HL-60 (cell line): ENCODE data around the gene COX14.

Source experiments
- DNase-seq, 2 experiments: peaks; one replicate each; pipeline ENCODE4 v3.0.0-alpha.2; 2010 to 2020; ENCODE audit warnings: low read depth in 1 of 2, low spot score in 1 of 2
- H3K27ac ChIP-seq: fragments of 250-450 bp; sonication (Bioruptor Pico); replicated peaks from 2 replicates; pipeline ENCODE4 v1.5.1; 2020; ENCODE audit warnings: mild to moderate bottlenecking, moderate library complexity
- H3K27me3 ChIP-seq: fragments of 250-450 bp; sonication (Bioruptor Pico); 2 replicates; pipeline ENCODE4 v1.5.1; 2021; ENCODE audit warnings: mild to moderate bottlenecking, moderate library complexity; ENCODE audit not compliant: insufficient read depth, poor library complexity, severe bottlenecking
- H3K4me3 ChIP-seq: replicated peaks from 2 replicates; pipeline ENCODE4 v1.5.1; 2011; ENCODE audit warnings: mild to moderate bottlenecking, control low read depth, low read length; ENCODE audit not compliant: insufficient read depth
- GABPA ChIP-seq: IDR thresholded peaks from 2 replicates; pipeline ENCODE4 v1.6.1; 2012; ENCODE audit warnings: low read depth
- POLR2AphosphoS5 ChIP-seq: IDR thresholded peaks from 2 replicates; pipeline ENCODE4 v1.6.1; 2012; ENCODE audit warnings: low read depth
- REST ChIP-seq: IDR thresholded peaks from 2 replicates; pipeline ENCODE4 v1.6.1; 2012; ENCODE audit warnings: low read depth; ENCODE audit not compliant: insufficient replicate concordance
- SPI1 ChIP-seq: IDR thresholded peaks from 2 replicates; pipeline ENCODE4 v1.6.1; 2012; ENCODE audit warnings: low read depth, mild to moderate bottlenecking, borderline replicate concordance
- long read RNA-seq: library from polyadenylated mRNA; unstranded; transcript quantifications from one replicate; pipeline ENCODE4 v2.0.0, GENCODE V29; 2020
- TF ChIP-seq, protein P1 (sequence below): IDR thresholded peaks from one replicate; pipeline ENCODE4 v1.5.1; 2011; ENCODE audit warnings: low read length, control low read depth, inconsistent platforms; ENCODE audit not compliant: insufficient read depth

COX14 gene
- long read RNA-seq, transcript COX14-203 (2 exons, 739 nt): major isoform, 11 of 13 reads
- long read RNA-seq, partial matches to known transcripts: 0 of 13 reads
- long read RNA-seq, other reads (novel, unspliced or antisense): 1 of 13 reads

GRCh38 chr12:50111693-50112455, at the start of gene COX14:
Gene COX14, plus strand, starts transcription at chr12:50112236. Its CDS starts 7,808 bp downstream, at chr12:50120044.
- DNase-seq: peak; percentile 98 to 99
- no peaks in the 10 kb centered on the region for H3K27me3 ChIP-seq
- H3K4me3 ChIP-seq: peak within 1 kb of the TSS; percentile 88
- TF ChIP-seq SPI1 (peak; percentile 84; the same call in 1 of the 2 replicates), GABPA (peak; percentile 84), REST (peak; percentile 68), POLR2AphosphoS5 (peak; percentile 96)
- TF ChIP-seq, protein P1, sequence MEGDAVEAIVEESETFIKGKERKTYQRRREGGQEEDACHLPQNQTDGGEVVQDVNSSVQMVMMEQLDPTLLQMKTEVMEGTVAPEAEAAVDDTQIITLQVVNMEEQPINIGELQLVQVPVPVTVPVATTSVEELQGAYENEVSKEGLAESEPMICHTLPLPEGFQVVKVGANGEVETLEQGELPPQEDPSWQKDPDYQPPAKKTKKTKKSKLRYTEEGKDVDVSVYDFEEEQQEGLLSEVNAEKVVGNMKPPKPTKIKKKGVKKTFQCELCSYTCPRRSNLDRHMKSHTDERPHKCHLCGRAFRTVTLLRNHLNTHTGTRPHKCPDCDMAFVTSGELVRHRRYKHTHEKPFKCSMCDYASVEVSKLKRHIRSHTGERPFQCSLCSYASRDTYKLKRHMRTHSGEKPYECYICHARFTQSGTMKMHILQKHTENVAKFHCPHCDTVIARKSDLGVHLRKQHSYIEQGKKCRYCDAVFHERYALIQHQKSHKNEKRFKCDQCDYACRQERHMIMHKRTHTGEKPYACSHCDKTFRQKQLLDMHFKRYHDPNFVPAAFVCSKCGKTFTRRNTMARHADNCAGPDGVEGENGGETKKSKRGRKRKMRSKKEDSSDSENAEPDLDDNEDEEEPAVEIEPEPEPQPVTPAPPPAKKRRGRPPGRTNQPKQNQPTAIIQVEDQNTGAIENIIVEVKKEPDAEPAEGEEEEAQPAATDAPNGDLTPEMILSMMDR: peak; percentile 70
- H3K27ac ChIP-seq: peak within 1 kb of the TSS; percentile 81

DNA sequence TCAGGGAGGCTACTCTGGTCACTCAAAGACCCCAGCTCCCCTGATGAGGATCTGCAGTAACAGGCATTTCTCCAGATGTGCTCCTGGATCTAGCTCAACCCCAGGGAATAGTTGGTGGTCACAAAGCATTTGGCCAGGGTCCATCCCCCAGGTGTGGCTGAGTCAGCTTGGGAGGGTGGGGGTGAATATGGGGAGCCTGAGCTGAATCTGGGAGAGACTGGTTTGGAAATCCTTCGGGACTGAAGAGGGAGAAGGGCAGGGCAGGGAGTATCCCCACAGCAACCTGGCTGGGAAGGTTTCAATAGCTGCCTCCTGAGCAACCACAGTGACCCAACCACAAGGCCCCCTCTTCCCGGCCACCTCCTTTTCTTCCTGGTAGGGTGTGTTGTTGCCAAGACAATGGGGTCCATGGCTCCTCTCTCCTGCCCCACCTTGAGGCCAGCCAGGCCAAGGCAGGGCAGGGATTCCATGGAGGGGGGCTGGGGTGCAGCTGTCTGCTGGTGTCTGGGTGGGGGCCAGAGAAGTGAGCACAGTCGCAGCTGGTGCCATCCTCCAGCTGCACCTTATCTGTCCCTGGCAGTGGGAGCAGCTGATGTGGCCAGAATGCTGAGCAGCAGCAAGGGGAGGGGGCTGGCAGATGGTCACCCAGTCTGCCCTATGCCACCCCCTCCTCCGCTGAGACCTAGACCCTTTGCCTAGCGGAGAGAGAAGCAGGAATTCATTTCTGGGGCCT, 49.1 kb upstream of the COX14 start:
- H3K27ac ChIP-seq: no peak overlapping the region
- no peak for DNase-seq
- H3K27me3 ChIP-seq: no peaks in the 10 kb centered on the region
- H3K4me3 ChIP-seq: no peak overlapping the region
- TF ChIP-seq GABPA: no peak
- TF ChIP-seq REST: no peak
- no peak for TF ChIP-seq POLR2AphosphoS5
- no peak for TF ChIP-seq SPI1
- TF ChIP-seq, protein P1: no peak

- DNase-seq: no peak
- H3K27me3 ChIP-seq: no peaks in the 10 kb centered on the region
- no peak overlapping the region for H3K4me3 ChIP-seq
- TF ChIP-seq POLR2AphosphoS5 (no peak), GABPA (no peak), REST (no peak), SPI1 (no peak)
- TF ChIP-seq, protein P1: no peak
- no peak overlapping the region for H3K27ac ChIP-seq
Measured at GRCh38 chr12:50065726-50066310, 46.2 kb upstream of the COX14 start.
